ENCODE results near the gene KRT79.

KRT79 gene

GRCh38 chr12:52835271-52836041 is 1.3 kb upstream of the KRT79 start:
- ATAC-seq: no peak
- peak; percentile 45 for DNase-seq

- no peak for ATAC-seq
- no peak for DNase-seq
These were observed 553 bp upstream of the KRT79 start for GRCh38 chr12:52834727-52835001.

GRCh38 chr12:52832985-52833905 is 866 bp downstream of the KRT79 start:
- no peak for DNase-seq
- no peak for ATAC-seq

GRCh38 chr12:52832451-52832850 is 1.7 kb downstream of the KRT79 start:
- ATAC-seq: no peak
- DNase-seq: no peak

- ATAC-seq (no peak), DNase-seq (no peak)
These were observed 2.9 kb downstream of the KRT79 start for GRCh38 chr12:52831251-52831650.

GRCh38 chr12:52829986-52830770 is 3.9 kb downstream of the KRT79 start:
- no peak for DNase-seq
- ATAC-seq: no peak

GRCh38 chr12:52828591-52829021 is 5.5 kb downstream of the KRT79 start:
- ATAC-seq: no peak
- DNase-seq: no peak

- DNase-seq: no peak
These were observed 6.0 kb downstream of the KRT79 start for GRCh38 chr12:52828156-52828555.

GRCh38 chr12:52827499-52828090 is 6.5 kb downstream of the KRT79 start:
- ATAC-seq (no peak), DNase-seq (no peak)

More at GRCh38 chr12:52828156-52828555, 6.0 kb downstream of the KRT79 start:
- ATAC-seq: no peak

GRCh38 chr12:52826611-52827498 is 7.3 kb downstream of the KRT79 start:
- DNase-seq: no peak
- no peak for ATAC-seq

GRCh38 chr12:52825961-52826360 is 8.2 kb downstream of the KRT79 start:
- DNase-seq (no peak), ATAC-seq (no peak)

GRCh38 chr12:52824741-52825410 is 9.2 kb downstream of the KRT79 start:
- ATAC-seq (no peak), DNase-seq (no peak)

GRCh38 chr12:52823761-52824450 is 10.2 kb downstream of the KRT79 start:
- no peak for DNase-seq
- ATAC-seq: no peak

GRCh38 chr12:52822771-52823510 is 11.2 kb downstream of the KRT79 start:
- ATAC-seq (no peak), DNase-seq (no peak)

GRCh38 chr12:52821826-52822660 is 12.1 kb downstream of the KRT79 start:
- ATAC-seq (no peak), DNase-seq (no peak)

- DNase-seq (no peak), ATAC-seq (no peak)
These were observed 12.9 kb downstream of the KRT79 start for GRCh38 chr12:52821071-52821730.

- no peak for ATAC-seq
- DNase-seq: no peak
These were observed 13.6 kb downstream of the KRT79 start for GRCh38 chr12:52820521-52820920.
